SK-N-SH (cell line): ENCODE data around the gene SRM. TPM values are rescaled to one million over a fixed set of nuclear protein-coding genes. Genes with fewer than 3 reads are reported as not detected.

Experiments used
- CTCF ChIA-PET: fragments of 300-600, 350-600 bp; formaldehyde crosslinking; extraction: SDS; loops from one replicate; lab custom pipeline; 2021; lab: Yijun Ruan, JAX
- POLR2A ChIA-PET: fragments of 350-600 bp; sonication (Branson Sonifier 250); formaldehyde crosslinking; extraction: SDS; loops from one replicate; lab custom pipeline; 2020; ENCODE audit warnings: antibody characterized with exemption, inconsistent platforms; lab: Yijun Ruan, JAX
- DNase-seq: peaks from one replicate; pipeline ENCODE4 v3.0.0; 2012
- H2AFZ ChIP-seq: fragments of 200-600 bp; sonication (generic); 2 replicates; pipeline ENCODE4 v1.8.1; 2016; ENCODE audit warnings: antibody characterized with exemption, mild to moderate bottlenecking, low read depth
- H3F3A ChIP-seq: fragments of 200-600 bp; sonication (generic); replicated peaks from 2 replicates; pipeline ENCODE3; 2016; ENCODE audit warnings: antibody characterized with exemption, mild to moderate bottlenecking; ENCODE audit not compliant: insufficient read depth
- H3K27ac ChIP-seq, 2 experiments: fragments of 200-500 bp in 1 of 2; fragments of 200-600 bp in 1 of 2; sonication (Bioruptor generic) in 1 of 2; sonication (generic), shearing (Covaris generic) in 1 of 2; 2 replicates each; pipeline versions ENCODE4 v1.5.1 to v1.6.1; 2014 to 2016; ENCODE audit warnings: low read depth in 2 of 2, inconsistent platforms in 1 of 2, low read length in 1 of 2, mild to moderate bottlenecking in 1 of 2, mixed read lengths in 1 of 2
- H3K27me3 ChIP-seq: fragments of 200-600 bp; sonication (generic), shearing (Covaris generic); 2 replicates; pipeline ENCODE4 v1.6.1; 2016; ENCODE audit warnings: mixed run types; ENCODE audit not compliant: insufficient read depth
- H3K36me3 ChIP-seq, 2 experiments: fragments of 200-500 bp in 1 of 2; fragments of 200-600 bp in 1 of 2; sonication (Bioruptor generic) in 1 of 2; sonication (generic) in 1 of 2; replicated peaks in 1 of 2; 2 replicates each; pipeline versions ENCODE3 to v1.5.1; 2014 to 2016; ENCODE audit warnings: low read length in 1 of 2, mild to moderate bottlenecking in 1 of 2; ENCODE audit not compliant: insufficient read depth in 2 of 2, control insufficient read depth in 1 of 2
- H3K4me1 ChIP-seq, 2 experiments: fragments of 200-500 bp in 1 of 2; fragments of 200-600 bp in 1 of 2; sonication (Bioruptor generic) in 1 of 2; sonication (generic), shearing (Covaris generic) in 1 of 2; 2 replicates each; pipeline versions ENCODE4 v1.5.1 to v1.6.1; 2014 to 2016; ENCODE audit warnings: low read depth in 1 of 2, low read length in 1 of 2, mixed run types in 1 of 2; ENCODE audit not compliant: insufficient read depth in 2 of 2, control insufficient read depth in 1 of 2
- H3K4me2 ChIP-seq: fragments of 200-600 bp; sonication (generic), shearing (Covaris generic); 2 replicates; pipeline ENCODE4 v1.6.1; 2017; ENCODE audit warnings: mixed run types
- H3K4me3 ChIP-seq, 2 experiments: fragments of 200-500 bp in 1 of 2; fragments of 200-600 bp in 1 of 2; sonication (Bioruptor generic) in 1 of 2; sonication (generic), shearing (Covaris generic) in 1 of 2; 2 replicates each; pipeline versions ENCODE4 v1.5.1 to v1.8.1; 2014 to 2016; ENCODE audit warnings: low read depth in 2 of 2, inconsistent platforms in 1 of 2, low read length in 1 of 2, mild to moderate bottlenecking in 1 of 2, mixed read lengths in 1 of 2, moderate library complexity in 1 of 2
- H3K79me2 ChIP-seq: fragments of 200-600 bp; sonication (generic); 2 replicates; pipeline ENCODE4 v1.8.1; 2017; ENCODE audit warnings: mild to moderate bottlenecking; ENCODE audit not compliant: insufficient read depth
- H3K9ac ChIP-seq: fragments of 200-600 bp; sonication (generic); 2 replicates; pipeline ENCODE4 v1.6.1; 2017; ENCODE audit warnings: mixed run types
- H3K9me2 ChIP-seq: fragments of 200-600 bp; sonication (generic); 2 replicates; pipeline ENCODE4 v1.6.1; 2017; ENCODE audit warnings: mixed run types
- H3K9me3 ChIP-seq: fragments of 200-600 bp; sonication (generic); 2 replicates; pipeline ENCODE4 v1.6.1; 2017; ENCODE audit warnings: mixed run types, mild to moderate bottlenecking, moderate library complexity
- H4K20me1 ChIP-seq: fragments of 200-600 bp; sonication (generic); 2 replicates; pipeline ENCODE4 v1.6.1; 2017; ENCODE audit warnings: mild to moderate bottlenecking, mixed run types; ENCODE audit not compliant: insufficient read depth
- CHD2 ChIP-seq: fragments of 150-350 bp; IDR thresholded peaks from 2 replicates; pipeline ENCODE4 v1.6.1; 2018; ENCODE audit warnings: low read length; ENCODE audit not compliant: partially characterized antibody
- CTCF ChIP-seq: fragments of 200-600 bp; sonication (generic); IDR thresholded peaks from 2 replicates; pipeline ENCODE4 v1.6.1; 2017; ENCODE audit warnings: antibody characterized with exemption, mild to moderate bottlenecking, moderate library complexity
- ELF1 ChIP-seq: IDR thresholded peaks from 2 replicates; pipeline ENCODE4 v1.4.0; 2012
- EP300 ChIP-seq, 2 experiments: IDR thresholded peaks; 2 replicates each; pipeline versions ENCODE4 v1.4.0 to v1.6.1; 2012; ENCODE audit warnings: borderline replicate concordance in 1 of 2, low read depth in 1 of 2, low read length in 1 of 2
- EZH2phosphoT487 ChIP-seq: fragments of 200-600 bp; sonication (generic); IDR thresholded peaks from 2 replicates; pipeline ENCODE4 v1.6.1; 2017; ENCODE audit warnings: low read depth, mixed run types, mild to moderate bottlenecking, antibody characterized with exemption, moderate library complexity, borderline replicate concordance
- FOSL2 ChIP-seq: IDR thresholded peaks from 2 replicates; pipeline ENCODE4 v1.4.0; 2012; ENCODE audit warnings: low read depth, mild to moderate bottlenecking, moderate library complexity, borderline replicate concordance
- FOXJ3 ChIP-seq: sonication (generic); formaldehyde crosslinking; IDR thresholded peaks from 2 replicates; pipeline ENCODE4 v1.5.1; 2020; ENCODE audit warnings: mild to moderate bottlenecking, missing genetic modification reagents
- GABPA ChIP-seq: IDR thresholded peaks from 2 replicates; pipeline ENCODE4 v1.4.0; 2012; ENCODE audit warnings: low read depth, mild to moderate bottlenecking
- IRF3 ChIP-seq: fragments of 150-350 bp; IDR thresholded peaks from 2 replicates; pipeline ENCODE4 v1.6.1; 2016; ENCODE audit warnings: mild to moderate bottlenecking, low read depth, low read length
- JUND ChIP-seq: IDR thresholded peaks from 2 replicates; pipeline ENCODE4 v1.4.0; 2012
- MAX ChIP-seq: IDR thresholded peaks from 2 replicates; pipeline ENCODE4 v1.4.0; 2012; ENCODE audit warnings: low read depth
- MEF2A ChIP-seq: IDR thresholded peaks from 2 replicates; pipeline ENCODE4 v1.4.0; 2012; ENCODE audit warnings: low read depth, borderline replicate concordance
- POLR2AphosphoS5 ChIP-seq: IDR thresholded peaks from 2 replicates; pipeline ENCODE4 v1.6.1; 2012; ENCODE audit warnings: low read depth, low read length
- REST ChIP-seq: IDR thresholded peaks from 2 replicates; pipeline ENCODE4 v1.6.1; 2012; ENCODE audit warnings: mild to moderate bottlenecking, low read depth, low read length, moderate library complexity
- RFX5 ChIP-seq: IDR thresholded peaks from 2 replicates; pipeline ENCODE4 v1.6.1; 2012; ENCODE audit warnings: mild to moderate bottlenecking, improper control_type of control experiment, low read length
- RXRA ChIP-seq: IDR thresholded peaks from 2 replicates; pipeline ENCODE4 v1.4.0; 2012; ENCODE audit warnings: low read depth, mild to moderate bottlenecking, borderline replicate concordance
- TAF1 ChIP-seq: IDR thresholded peaks from 2 replicates; pipeline ENCODE4 v1.6.1; 2012; ENCODE audit warnings: low read depth, mild to moderate bottlenecking, low read length, moderate library complexity, borderline replicate concordance
- TCF12 ChIP-seq: IDR thresholded peaks from 2 replicates; pipeline ENCODE4 v1.4.0; 2012
- YY1 ChIP-seq: IDR thresholded peaks from 2 replicates; pipeline ENCODE4 v1.4.0; 2012; ENCODE audit warnings: low read depth, mild to moderate bottlenecking
- WGBS: methylation state at CpG from one replicate; pipeline ENCODE4 v1.1.6; 2017; ENCODE audit warnings: low lambda C conversion rate; 5-methylcytosine and 5-hydroxymethylcytosine counted together
- polyA plus RNA-seq, 3 experiments: library from polyadenylated mRNA; depleted of rRNA; stranded (reverse); fragments of >200 nt; gene quantifications; 2 replicates each; pipeline ENCODE4 v1.2.3, GENCODE V29; 2012

SRM gene
- polyA plus RNA-seq, 1 of the 3 experiments (the other 2 are of a cell fraction), result 105 TPM

GRCh38 chr1:11024874-11025203, 35.0 kb downstream of the SRM start:
- Histone ChIP-seq H3K4me1 (no peaks in the 10 kb centered on the region), H3K9me3 (no peaks in the 10 kb centered on the region), H3K27me3 (no peaks in the 10 kb centered on the region), H2AFZ (no peak overlapping the region), H3K36me3 (peaks cover 68 to 72% of the 10 kb centered on the region in 2 experiments), H3K9me2 (no peaks in the 10 kb centered on the region), H3K79me2 (peaks cover 16% of the 10 kb centered on the region; the same call in 1 of the 2 replicates), H3K9ac (no peak overlapping the region), H3F3A (peaks cover 30% of the 10 kb centered on the region), H4K20me1 (peaks cover 18% of the 10 kb centered on the region), H3K4me2 (no peak overlapping the region), H3K4me3 (no peak overlapping the region), H3K27ac (no peak overlapping the region; a peak in 1 of 4 replicates)
- ChIA-PET CTCF (interaction anchor here (0.7 kb wide), 1 partner anchor 12 kb away, joined by 3 read pairs; no protein-coding TSS in a partner anchor), POLR2A (no interaction called here)
- no peak for DNase-seq
- no peak for TF ChIP-seq IRF3
- 98% methylated on average over 2 of the region's 2 CpGs for WGBS

GRCh38 chr1:11024154-11024873, 35.5 kb downstream of the SRM start:
- Histone ChIP-seq H2AFZ (no peak overlapping the region), H3K9ac (no peak overlapping the region), H3K4me2 (no peak overlapping the region), H3K9me3 (no peaks in the 10 kb centered on the region), H3K79me2 (peaks cover 21% of the 10 kb centered on the region; the same call in 1 of the 2 replicates), H3K4me3 (no peak overlapping the region), H3K27ac (no peak overlapping the region), H4K20me1 (peaks cover 23% of the 10 kb centered on the region), H3K27me3 (no peaks in the 10 kb centered on the region), H3K36me3 (peaks cover 68 to 75% of the 10 kb centered on the region in 2 experiments), H3F3A (peaks cover 32% of the 10 kb centered on the region), H3K4me1 (no peaks in the 10 kb centered on the region), H3K9me2 (no peaks in the 10 kb centered on the region)
- ChIA-PET CTCF (interaction anchor here (0.7 kb wide), 1 partner anchor 13 kb away, joined by 3 read pairs; no protein-coding TSS in a partner anchor), POLR2A (no interaction called here)
- TF ChIP-seq FOSL2 (no peak), TCF12 (no peak), JUND (no peak), POLR2AphosphoS5 (no peak), FOXJ3 (CRISPR knock-in tag) (no peak), RXRA (no peak), EZH2phosphoT487 (no peak), CTCF (no peak), MAX (no peak), EP300 (IDR thresholded peaks at IDR 0.05; ENCODE audit: borderline replicate concordance in 1 of 2, low read depth in 1 of 2, low read length in 1 of 2) (no peak), IRF3 (no peak), TAF1 (no peak), ELF1 (no peak), RFX5 (no peak), REST (no peak), YY1 (no peak), GABPA (no peak), MEF2A (no peak), CHD2 (no peak)
- DNase-seq, result no peak
- 95% methylated on average over 3 of the region's 3 CpGs for WGBS
